Left renal cortex interstitium (tissue), 4 donors: ENCODE results near the gene TYK2. TPM values are rescaled to one million over a fixed set of nuclear protein-coding genes. Genes with fewer than 3 reads are reported as not detected.
A peak's percentile ranks its signal among the peaks of the same experiment; 100 is the strongest.
"Not testable (repeated sequence)": the region's sequence is repeated elsewhere in the genome, so short reads cannot be mapped to it uniquely, and the experiment has no call there.

ENCODE experiments used
- DNase-seq, 4 donors: peaks; one replicate each; pipeline ENCODE4 v3.0.0-alpha.2; 2013; ENCODE audit warnings: low read depth in 4 of 4, low spot score in 2 of 4, missing footprints in 1 of 4
- polyA plus RNA-seq, 4 donors: library from polyadenylated mRNA; unstranded; fragments of 120-200 nt; gene quantifications; one replicate each; pipeline ENCODE4 v1.2.1, GENCODE V29; 2013; ENCODE audit not compliant: insufficient read length in 4 of 4

TYK2 gene
- polyA plus RNA-seq, 4 donors, result 95.0 to 174 (median 131) TPM

DNA sequence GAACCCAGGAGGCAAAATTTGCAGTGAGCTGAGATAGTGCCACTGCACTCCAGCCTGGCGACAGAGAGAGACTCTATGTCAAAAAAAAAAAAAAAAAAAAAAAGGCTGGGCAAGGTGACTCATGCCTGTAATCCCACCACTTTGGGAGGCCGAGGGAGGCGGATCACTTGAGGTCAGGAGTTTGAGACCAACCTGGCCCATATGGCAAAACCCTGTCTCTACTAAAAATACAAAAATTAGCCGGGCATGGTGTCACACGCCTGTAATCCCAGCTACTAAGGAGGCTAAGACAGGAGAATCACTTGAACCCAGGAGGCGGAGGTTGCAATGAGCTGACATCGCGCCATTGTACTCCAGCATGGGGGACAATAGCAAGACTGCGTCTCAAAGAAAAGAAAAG, 43.6 kb downstream of the TYK2 start:
- not testable (repeated sequence) for DNase-seq

DNA sequence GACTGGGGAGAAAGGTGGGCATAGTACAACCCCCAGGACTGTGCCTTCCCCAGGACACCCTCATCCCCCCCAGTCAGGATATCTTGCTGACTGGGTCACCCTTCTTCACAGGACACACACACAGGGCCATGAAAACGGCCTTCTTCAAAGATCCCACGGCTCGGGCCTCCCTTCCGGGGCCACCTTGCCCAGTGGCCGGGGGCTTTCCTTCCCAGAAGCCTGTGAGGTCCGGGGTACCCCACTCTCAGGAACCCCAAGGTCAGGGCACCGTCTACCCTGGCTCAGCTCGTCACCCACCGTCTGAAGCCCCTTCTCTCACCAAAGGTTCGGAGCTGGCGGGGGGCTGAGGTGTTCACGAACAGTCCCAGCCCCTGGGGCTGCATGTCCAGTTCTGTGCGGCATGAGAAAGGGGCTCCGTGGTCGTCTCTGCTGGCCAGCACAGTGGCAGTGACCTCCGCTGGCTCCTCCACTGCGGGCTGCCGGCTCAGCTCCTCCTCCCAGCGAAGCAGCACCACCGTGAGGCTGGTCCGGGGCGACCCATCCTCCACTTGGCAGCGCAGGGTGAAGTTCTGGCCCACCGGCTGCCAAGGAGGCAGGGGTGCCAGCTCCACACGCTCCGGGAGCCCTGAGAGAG, 44.9 kb downstream of the TYK2 start:
- DNase-seq, result no peak

- peak in 2 of 4 donors; percentile 39 to 78 for DNase-seq
These were observed 45.6 kb downstream of the TYK2 start for GRCh38 chr19:10334588-10335351.

DNA sequence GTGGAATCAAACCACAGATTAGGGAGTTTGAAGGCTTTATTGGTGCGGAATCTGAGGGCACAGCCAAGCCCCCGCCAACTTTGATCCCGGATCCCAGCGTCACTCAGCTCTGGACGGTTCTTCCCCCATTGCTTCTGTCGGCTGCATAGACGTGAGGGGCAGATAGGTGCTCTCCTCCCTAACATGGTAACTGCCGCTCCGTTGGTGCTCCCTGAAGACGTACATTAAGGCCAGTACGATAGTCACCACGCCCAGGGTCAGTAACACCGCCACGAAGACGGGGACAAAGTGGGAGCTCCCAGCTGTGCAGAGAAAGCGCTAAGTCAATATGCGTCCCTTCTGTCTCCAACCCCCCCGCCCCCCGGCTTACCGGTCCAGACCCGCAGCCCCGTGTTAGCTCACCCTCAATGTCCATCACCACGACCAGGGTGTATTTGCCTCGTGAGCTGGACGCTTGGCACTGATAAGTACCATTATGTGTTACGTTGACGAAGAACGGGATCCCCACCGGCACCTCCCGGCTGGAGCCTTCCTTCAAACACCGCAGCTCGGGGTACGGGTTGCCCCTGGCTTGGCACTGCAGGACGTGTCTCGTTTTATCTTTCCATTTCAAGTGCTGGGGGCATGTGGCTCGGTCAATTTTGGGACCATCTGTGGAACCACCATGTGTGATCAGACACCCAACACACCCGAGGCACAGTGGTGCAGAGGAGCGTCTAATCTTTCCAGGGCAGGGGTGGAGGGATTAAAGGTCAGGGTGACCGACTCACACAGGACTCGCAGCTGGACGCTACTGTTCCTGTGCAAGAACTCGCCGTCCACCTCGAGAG, 46.4 kb downstream of the TYK2 start:
- DNase-seq, result peak in 1 of 4 donors; percentile 55

- DNase-seq, result peak; percentile 86 to 95 (median 90)
These were observed 47.2 kb downstream of the TYK2 start, which contains the start of gene RAVER1 for GRCh38 chr19:10332965-10333757. RAVER1 (minus strand) TSS chr19:10333529; CDS start chr19:10333507, 22 bp downstream.

DNA sequence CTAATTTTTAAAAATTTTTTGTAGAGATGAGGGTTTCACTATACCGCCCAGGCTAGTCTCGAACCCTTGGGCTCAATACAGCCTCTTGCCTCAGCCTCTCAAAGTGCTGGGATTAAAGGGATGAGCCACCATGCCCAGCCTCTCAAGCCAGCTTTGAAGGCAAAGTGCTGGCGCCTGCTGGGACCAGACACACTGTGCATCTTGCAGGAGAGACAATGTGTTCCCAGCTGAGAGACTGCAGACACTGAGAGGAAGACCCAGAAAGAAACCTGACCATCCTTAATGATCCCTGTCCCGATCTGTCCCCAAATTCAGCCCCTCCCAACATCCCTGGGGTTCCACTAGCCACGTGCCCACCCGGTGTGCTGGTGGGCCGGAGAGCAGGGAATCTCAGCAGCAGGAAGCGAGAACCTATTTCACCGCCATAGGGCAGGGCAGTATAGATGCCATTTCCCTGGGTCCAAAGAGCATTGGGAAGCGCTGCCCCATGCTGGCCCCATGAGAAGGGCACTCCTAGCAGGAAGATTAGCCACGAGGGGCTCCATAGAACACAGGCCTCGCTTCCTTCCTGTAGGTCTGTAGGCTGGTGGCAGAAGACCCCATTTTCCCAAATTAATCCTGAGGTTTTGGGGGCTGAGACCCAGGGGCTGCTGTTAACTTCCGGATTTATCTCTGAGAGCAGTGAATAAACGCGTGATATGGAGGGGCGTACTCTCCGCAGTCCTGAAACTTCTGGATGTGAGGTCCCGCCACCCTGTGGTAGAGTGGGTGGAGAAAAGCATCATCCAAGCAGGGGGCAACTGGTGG, 48.0 kb downstream of the TYK2 start:
- peak in 1 of 4 donors; percentile 3 for DNase-seq

DNA sequence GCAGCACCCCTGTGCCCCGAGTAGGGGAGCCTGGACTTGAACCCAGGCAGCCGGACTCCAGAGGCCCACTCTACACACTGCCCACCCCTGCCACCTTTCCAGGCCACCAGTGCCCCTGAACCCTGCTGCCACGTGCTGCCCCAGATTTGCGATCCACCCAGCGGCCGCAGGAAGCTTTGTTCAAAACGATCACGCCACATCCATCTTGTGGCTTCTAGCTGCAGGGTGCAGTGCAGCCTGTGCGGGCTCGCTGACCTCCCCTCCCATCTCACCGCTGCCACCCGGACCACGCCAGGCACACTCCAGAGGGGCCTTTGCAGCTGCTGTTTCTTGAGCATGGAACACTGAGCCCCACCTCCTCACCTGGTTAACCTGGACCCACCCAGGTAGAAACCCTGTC, 50.8 kb downstream of the TYK2 start:
- no peak for DNase-seq

- DNase-seq, result no peak
These were observed 51.6 kb downstream of the TYK2 start for GRCh38 chr19:10328558-10329429.

DNA sequence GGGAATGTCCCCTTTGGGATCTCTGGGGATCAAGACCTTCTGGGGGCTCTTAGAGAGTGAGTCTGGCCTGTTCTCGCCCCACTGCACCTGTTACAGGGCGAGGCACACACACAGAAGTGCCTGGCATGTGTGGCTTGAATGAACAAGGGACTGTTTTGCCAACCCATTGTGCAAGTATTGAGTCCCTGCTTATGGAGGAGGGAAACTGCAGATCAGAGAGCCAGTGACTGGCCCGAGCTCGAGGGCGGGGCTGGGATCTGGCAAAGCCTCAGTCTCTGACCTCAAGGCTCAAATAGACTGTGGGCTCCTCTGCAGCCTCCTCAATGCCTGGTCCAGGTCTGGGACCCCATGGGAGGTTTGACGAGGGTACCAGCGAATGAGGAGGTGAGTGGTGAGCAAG, 52.6 kb downstream of the TYK2 start:
- no peak for DNase-seq

GRCh38 chr19:10325732-10326131, 54.6 kb downstream of the TYK2 start:
- no peak for DNase-seq

DNA sequence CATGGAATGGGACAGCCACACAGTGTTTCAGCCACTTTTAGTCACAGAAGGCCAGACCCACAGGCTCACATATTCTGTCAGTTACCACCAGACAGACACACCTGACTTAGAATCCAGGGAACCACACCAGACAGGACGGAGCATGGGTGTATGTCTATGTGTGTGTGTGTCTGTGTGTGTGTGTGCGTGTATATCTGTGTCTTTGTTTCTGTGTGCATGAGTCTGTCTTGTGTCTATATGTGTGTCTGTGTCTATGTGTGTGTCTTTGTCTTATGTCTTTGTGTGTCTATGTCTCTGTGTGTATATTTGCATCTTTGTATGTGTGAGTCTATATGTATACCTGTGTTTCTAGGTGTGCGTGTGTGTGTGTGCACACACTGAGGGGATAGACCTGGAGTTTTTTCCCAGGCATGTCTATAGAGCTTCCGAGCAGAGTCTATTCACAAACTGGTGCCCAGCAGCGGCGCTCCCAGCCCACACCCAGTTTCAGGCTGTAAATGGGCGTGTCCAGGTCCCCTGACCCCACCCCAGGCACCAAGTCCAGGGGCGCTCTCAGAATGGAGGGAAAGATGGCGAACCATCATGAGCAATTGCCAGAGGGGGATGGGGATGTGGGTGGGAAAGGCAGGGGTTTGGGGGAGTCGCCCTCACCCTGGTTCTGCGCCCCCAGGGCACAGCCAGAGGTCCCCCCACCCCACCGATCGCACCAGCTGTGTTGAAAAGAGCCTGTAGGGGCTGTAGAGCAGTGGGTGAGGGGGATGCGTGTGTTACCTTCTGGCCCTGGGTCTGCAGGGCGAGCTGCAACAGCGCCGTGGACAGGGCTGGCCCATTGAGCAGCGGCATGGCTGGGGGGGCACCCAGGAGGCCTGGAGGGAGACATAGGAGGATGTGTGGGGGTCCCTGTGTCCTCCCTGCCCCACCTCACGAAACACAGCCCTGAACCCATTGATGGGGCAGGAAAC, 58.2 kb downstream of the TYK2 start:
- DNase-seq, result no peak

DNA sequence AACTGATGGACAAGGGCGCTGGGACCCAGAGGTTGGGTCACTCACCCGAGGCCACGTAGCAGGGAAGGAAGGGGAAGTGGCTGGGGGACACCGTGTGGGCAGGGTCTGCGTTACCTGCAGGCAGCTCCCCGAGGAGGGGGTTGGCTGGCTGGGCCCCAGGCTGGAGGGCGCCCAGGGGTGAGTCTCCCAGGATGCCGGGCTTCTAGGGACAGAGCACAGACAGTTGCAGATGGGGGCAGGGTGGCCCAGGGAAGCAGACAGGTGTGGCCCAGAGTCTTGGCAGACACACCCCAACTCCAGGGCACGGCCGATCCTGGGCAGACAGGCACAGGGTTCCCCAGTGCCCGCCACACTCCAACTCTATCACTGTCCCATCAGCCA, 59.0 kb downstream of the TYK2 start:
- DNase-seq, result no peak

GRCh38 chr19:10320602-10321416, 59.6 kb downstream of the TYK2 start:
- no peak for DNase-seq

DNA sequence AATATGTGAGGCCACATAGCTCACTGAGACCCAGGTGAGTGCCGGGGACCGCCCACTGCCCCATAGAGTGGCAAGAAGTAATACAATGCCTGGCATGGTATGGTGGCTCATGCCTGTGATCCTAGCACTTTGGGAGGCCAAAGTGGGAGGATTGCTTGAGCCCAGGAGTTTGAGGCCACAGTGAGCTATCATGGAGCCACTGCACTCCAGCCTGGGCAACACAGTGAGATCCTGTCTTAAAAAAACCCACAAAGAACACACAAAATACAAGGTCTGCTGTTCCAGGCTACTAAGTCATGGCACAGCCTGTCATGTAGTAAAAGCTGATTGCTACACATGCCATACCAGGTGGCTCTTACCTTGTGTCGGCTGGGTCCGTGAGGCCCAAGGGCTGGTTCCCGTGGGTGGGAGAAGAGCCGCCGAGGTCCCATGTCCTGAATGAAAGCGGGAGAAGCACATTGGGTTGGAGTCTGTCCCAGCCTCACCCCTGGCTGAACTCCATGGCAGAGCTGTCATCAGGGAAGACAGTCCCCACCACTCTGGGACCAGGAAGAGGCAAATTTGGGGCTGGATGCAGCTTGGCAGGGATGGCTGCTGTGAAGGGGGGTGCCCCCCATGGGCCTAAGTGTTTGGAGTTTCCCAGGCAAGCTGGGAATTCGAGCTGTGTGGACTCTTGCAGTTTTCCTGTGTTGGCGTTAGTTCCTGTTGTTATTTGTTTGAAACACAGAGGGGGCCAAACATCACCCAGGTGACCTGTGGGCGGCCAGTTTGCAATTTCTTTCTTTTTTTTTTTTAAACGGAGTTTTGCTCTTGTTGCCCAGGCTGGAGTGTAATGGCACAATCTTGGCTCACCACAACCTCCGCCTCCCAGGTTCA, 61.3 kb downstream of the TYK2 start:
- no peak for DNase-seq

GRCh38 chr19:10317857-10318462, 62.4 kb downstream of the TYK2 start:
- DNase-seq, result no peak
